HG02571 (cell line): ENCODE data around the gene THBS4.
"Not testable (repeated sequence)": the region's sequence is repeated elsewhere in the genome, so short reads cannot be mapped to it uniquely, and the experiment has no call there.

Experiments
- ATAC-seq: cut with Tn5 transposase; IDR thresholded peaks from one replicate; pipeline ENCODE4 v1.9.1; 2021; ENCODE audit warnings: mild to moderate bottlenecking, moderate library complexity; ENCODE audit not compliant: unreplicated experiment

Gene THBS4

GRCh38 chr5:80111376-80111990 lies 76.3 kb downstream of the THBS4 start:
- ATAC-seq: not testable (repeated sequence)

DNA sequence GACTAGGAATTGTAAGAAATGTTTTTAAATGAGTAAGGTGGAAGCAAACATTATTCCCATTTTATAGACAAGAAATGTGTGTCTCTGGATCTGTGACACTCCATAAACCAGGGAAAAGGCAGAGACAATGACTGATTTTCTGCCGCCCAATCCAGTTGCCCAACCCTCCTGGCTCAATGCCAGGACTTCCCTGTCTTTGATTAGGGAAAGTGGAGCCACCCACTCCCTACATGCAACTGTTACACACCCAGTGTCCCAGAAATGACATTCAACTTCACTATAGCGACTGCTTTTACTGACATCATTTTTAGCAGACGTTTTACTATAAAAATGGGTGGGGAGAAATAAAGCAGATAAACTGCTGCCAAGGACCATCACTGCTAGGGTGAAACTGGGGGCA lies 79.7 kb downstream of the THBS4 start:
- ATAC-seq: no peak

DNA sequence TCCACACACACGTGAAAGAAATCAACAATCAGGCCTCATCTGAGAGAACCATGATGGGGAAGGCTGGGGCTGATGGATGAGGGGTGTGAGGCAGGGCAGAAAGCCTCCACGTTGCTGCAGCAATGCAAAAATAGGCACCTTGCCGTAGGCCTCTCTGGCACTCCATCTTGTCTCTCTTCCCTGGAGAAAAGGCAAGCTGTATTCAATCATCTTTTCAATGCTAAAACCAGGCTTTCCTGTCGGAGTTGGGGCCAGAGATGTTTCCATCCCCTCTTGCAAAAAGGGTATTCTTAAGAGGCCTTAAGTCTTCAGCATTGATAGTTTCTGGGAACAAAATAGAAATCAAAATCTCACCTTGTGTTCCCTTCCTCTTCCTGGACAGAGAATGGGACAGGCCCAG lies 80.9 kb downstream of the THBS4 start:
- ATAC-seq: no peak

DNA sequence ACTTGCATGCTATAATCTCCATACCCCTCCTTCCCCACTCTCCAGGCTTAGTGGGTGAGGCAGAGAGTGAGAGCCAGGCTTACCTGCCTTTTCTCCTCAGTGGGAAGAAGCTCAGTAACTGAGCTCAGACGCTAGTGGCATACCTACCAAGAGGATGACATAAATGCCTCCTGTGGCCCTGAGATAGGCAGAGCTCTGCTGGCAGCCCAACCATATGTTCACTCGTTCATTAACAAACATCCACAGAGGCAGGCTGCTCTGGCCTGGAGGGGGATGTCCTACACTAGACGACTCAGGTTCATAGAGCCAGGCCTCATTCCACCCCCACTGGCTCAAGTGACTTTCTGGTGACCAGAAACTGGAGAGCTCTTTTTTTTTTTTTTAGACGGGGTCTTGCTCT lies 81.3 kb downstream of the THBS4 start:
- ATAC-seq: no peak

- no peak for ATAC-seq
These were observed 82.3 kb downstream of the THBS4 start for GRCh38 chr5:80117446-80117845.

- ATAC-seq: no peak
These were observed 84.2 kb downstream of the THBS4 start for GRCh38 chr5:80119372-80119771.

- ATAC-seq: no peak
These were observed 87.4 kb downstream of the THBS4 start for GRCh38 chr5:80122579-80122978.

- ATAC-seq: no peak
These were observed 89.2 kb downstream of the THBS4 start for GRCh38 chr5:80124121-80124918.

DNA sequence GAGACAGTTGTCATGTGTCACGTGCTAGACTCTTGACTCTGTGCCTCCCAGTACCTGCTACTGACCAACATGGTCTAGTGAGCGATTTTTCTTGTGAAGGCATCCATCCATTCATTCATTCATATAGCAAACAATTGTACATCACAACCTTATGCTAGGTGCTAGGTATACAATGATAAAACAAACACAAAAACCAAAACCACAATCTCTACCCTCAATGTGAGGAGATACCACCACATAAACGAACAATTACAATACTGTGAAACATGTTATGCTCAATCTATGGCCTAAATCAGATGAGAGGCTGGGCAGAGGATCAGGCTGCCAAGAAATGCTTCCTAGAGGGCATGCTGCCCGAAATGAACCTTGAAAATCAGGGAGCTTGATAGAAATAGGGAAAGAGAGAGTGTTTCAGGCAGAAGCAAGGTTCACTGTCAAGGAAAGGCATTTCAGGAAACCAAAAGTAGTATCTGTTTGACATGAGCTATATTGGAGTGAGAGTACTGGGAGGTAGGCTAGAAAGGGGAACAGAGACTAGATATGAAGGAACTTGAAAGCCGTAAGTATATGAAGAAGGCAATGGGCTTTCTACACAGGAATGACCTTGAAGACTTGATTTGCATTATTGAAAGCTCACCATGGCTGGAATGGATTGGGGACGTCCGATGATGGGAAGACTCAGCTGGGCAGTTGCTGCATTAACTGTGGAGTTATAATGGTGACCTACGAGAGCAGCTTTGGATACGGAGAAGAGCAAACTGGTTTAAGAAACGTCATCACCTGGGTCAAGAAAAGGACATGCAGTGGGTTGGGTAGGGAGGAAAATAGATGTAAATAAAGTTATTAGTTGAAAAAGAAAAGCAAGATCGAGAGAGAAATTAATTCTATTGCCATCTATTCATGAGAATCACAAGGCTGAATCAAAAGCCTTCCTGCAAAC lies 90.1 kb downstream of the THBS4 start:
- peak; percentile 76 for ATAC-seq

- ATAC-seq: peak; percentile 62
These were observed 90.9 kb downstream of the THBS4 start for GRCh38 chr5:80125962-80126480.

- ATAC-seq: no peak
These were observed 92.0 kb downstream of the THBS4 start for GRCh38 chr5:80127116-80127552.

- no peak for ATAC-seq
These were observed 93.0 kb downstream of the THBS4 start for GRCh38 chr5:80128141-80128540.

GRCh38 chr5:80129146-80129545 lies 94.0 kb downstream of the THBS4 start:
- no peak for ATAC-seq
